Caco-2 (cell line): Measurements from ENCODE around the gene DAB1. TPM values are rescaled to one million over a fixed set of nuclear protein-coding genes. Genes with fewer than 3 reads are reported as not detected.

ENCODE experiments used
- BruUV-seq: library from RNA; stranded (reverse); fragments of 400-500 nt; replicated peaks from 2 replicates; lab custom pipeline; 2021; lab: Mats Ljungman, UMichigan
- CTCF ChIA-PET: fragments of 300-600 bp; sonication (Branson Sonifier 250); formaldehyde crosslinking; loops from one replicate; lab custom pipeline; 2022; ENCODE audit warnings: antibody characterized with exemption; lab: Charles Lee
- POLR2A ChIA-PET: fragments of 300-600 bp; sonication (Branson Sonifier 250); formaldehyde crosslinking; loops from one replicate; lab custom pipeline; 2022; ENCODE audit warnings: antibody characterized with exemption; lab: Charles Lee
- DNase-seq, 2 experiments: peaks; one replicate each; pipeline versions ENCODE4 v3.0.0 to v3.0.0-alpha.2; 2020 to 2022
- H3K27me3 ChIP-seq: replicated peaks from 2 replicates; pipeline ENCODE4 v1.6.0; 2011; ENCODE audit warnings: low read length; ENCODE audit not compliant: control insufficient read depth, insufficient read depth
- H3K36me3 ChIP-seq: 2 replicates; pipeline ENCODE4 v1.5.1; 2011; ENCODE audit warnings: low read length; ENCODE audit not compliant: control insufficient read depth, insufficient read depth
- H3K4me1 ChIP-seq: fragments of 250-450 bp; sonication (Bioruptor Pico); 2 replicates; pipeline ENCODE4 v1.5.1; 2020; ENCODE audit warnings: mild to moderate bottlenecking
- H3K4me3 ChIP-seq: 2 replicates; pipeline ENCODE4 v1.5.1; 2011; ENCODE audit warnings: low read depth, mild to moderate bottlenecking, control low read depth, low read length
- H3K9me3 ChIP-seq: fragments of 250-450 bp; sonication (Bioruptor Pico); 2 replicates; pipeline ENCODE4 v1.5.1; 2020; ENCODE audit warnings: mild to moderate bottlenecking, moderate library complexity
- H3K27ac Mint-ChIP-seq: one replicate; pipeline ENCODE4 v1.8.0; 2022; ENCODE audit warnings: mixed read lengths; ENCODE audit not compliant: unreplicated experiment
- H3K27me3 Mint-ChIP-seq: one replicate; pipeline ENCODE4 v1.8.0; 2022; ENCODE audit warnings: mixed read lengths; ENCODE audit not compliant: insufficient read depth, unreplicated experiment
- H3K36me3 Mint-ChIP-seq: one replicate; pipeline ENCODE4 v1.8.0; 2022; ENCODE audit warnings: mild to moderate bottlenecking, mixed read lengths; ENCODE audit not compliant: insufficient read depth, unreplicated experiment
- H3K4me1 Mint-ChIP-seq: one replicate; pipeline ENCODE4 v1.8.0; 2022; ENCODE audit warnings: low read depth, mixed read lengths; ENCODE audit not compliant: unreplicated experiment
- H3K4me3 Mint-ChIP-seq: one replicate; pipeline ENCODE4 v1.8.0; 2022; ENCODE audit warnings: mild to moderate bottlenecking, moderate library complexity, mixed read lengths; ENCODE audit not compliant: unreplicated experiment
- H3K9me3 Mint-ChIP-seq: one replicate; pipeline ENCODE4 v1.8.0; 2022; ENCODE audit warnings: mixed read lengths; ENCODE audit not compliant: unreplicated experiment
- CTCF ChIP-seq, 2 experiments: fragments of 200-600 bp in 1 of 2; IDR thresholded peaks; 1 replicate in 1 of 2; 2 replicates in 1 of 2; pipeline versions ENCODE4 v1.5.1 to v1.8.0; 2011 to 2022; ENCODE audit warnings: antibody characterized with exemption in 1 of 2, control low read depth in 1 of 2, inconsistent platforms in 1 of 2, low read depth in 1 of 2, low read length in 1 of 2, mild to moderate bottlenecking in 1 of 2, moderate library complexity in 1 of 2; ENCODE audit not compliant: insufficient read depth in 1 of 2, severe bottlenecking in 1 of 2, unreplicated experiment in 1 of 2
- intact Hi-C: fragments of 100-400 bp; cut with micrococcal nuclease; formaldehyde crosslinking; loops from one replicate; pipeline ENCODE4 v1.10.0; 2022; ENCODE audit not compliant: unreplicated experiment
- total RNA-seq: library from RNA; stranded (reverse); gene quantifications from 2 replicates; pipeline ENCODE4 v1.2.3, GENCODE V29; 2022

DAB1 gene
- total RNA-seq, 1 experiment from 2014 or later = 0.32 TPM

- Histone ChIP-seq H3K4me3 (no peak overlapping the region), H3K4me1 (peaks cover 20% of the 10 kb centered on the region), H3K9me3 (no peaks in the 10 kb centered on the region), H3K36me3 (no peaks in the 10 kb centered on the region), H3K27me3 (no peaks in the 10 kb centered on the region)
- CTCF ChIA-PET = no interaction called here
- POLR2A ChIA-PET = no interaction called here
- intact Hi-C loops = no loop called here
- DNase-seq = no peak
- no TSS peak for BruUV-seq
- H3K4me1 Mint-ChIP-seq = peaks cover 45% of the 10 kb centered on the region
- peak overlapping the region; percentile 40 for H3K27ac Mint-ChIP-seq
- H3K27me3 Mint-ChIP-seq = no peaks in the 10 kb centered on the region
- H3K9me3 Mint-ChIP-seq = no peaks in the 10 kb centered on the region
- no peak overlapping the region for H3K4me3 Mint-ChIP-seq
- no peak for TF ChIP-seq CTCF (IDR thresholded peaks at IDR 0.05; ENCODE audit: insufficient read depth in 1 of 2, low read depth in 1 of 2, low read length in 1 of 2, severe bottlenecking in 1 of 2, unreplicated experiment in 1 of 2)
- H3K36me3 Mint-ChIP-seq = no peaks in the 10 kb centered on the region
These were observed 260.1 kb downstream of the DAB1 start for GRCh38 chr1:57163789-57164188.

GRCh38 chr1:57163325-57163724, 260.5 kb downstream of the DAB1 start:
- Mint-ChIP-seq H3K4me3 (no peak overlapping the region), H3K27me3 (no peaks in the 10 kb centered on the region), H3K36me3 (no peaks in the 10 kb centered on the region), H3K27ac (peak overlapping the region; percentile 40), H3K4me1 (peaks cover 40% of the 10 kb centered on the region), H3K9me3 (no peaks in the 10 kb centered on the region)
- DNase-seq = no peak
- intact Hi-C loops = no loop called here
- Histone ChIP-seq H3K4me3 (no peak overlapping the region), H3K27me3 (no peaks in the 10 kb centered on the region), H3K4me1 (peaks cover 24% of the 10 kb centered on the region), H3K9me3 (no peaks in the 10 kb centered on the region), H3K36me3 (no peaks in the 10 kb centered on the region)
- CTCF ChIA-PET = no interaction called here
- POLR2A ChIA-PET = no interaction called here
- TF ChIP-seq CTCF (IDR thresholded peaks at IDR 0.05; ENCODE audit: insufficient read depth in 1 of 2, low read depth in 1 of 2, low read length in 1 of 2, severe bottlenecking in 1 of 2, unreplicated experiment in 1 of 2) = no peak
- no TSS peak for BruUV-seq

- Histone ChIP-seq H3K9me3 (no peaks in the 10 kb centered on the region), H3K4me3 (no peak overlapping the region), H3K27me3 (no peaks in the 10 kb centered on the region), H3K36me3 (no peaks in the 10 kb centered on the region), H3K4me1 (peaks cover 24% of the 10 kb centered on the region)
- DNase-seq = no peak
- H3K27me3 Mint-ChIP-seq = no peaks in the 10 kb centered on the region
- peak overlapping the region; percentile 40 for H3K27ac Mint-ChIP-seq
- intact Hi-C loops = no loop called here
- H3K36me3 Mint-ChIP-seq = no peaks in the 10 kb centered on the region
- no peak overlapping the region for H3K4me3 Mint-ChIP-seq
- peaks cover 37% of the 10 kb centered on the region for H3K4me1 Mint-ChIP-seq
- TF ChIP-seq CTCF (IDR thresholded peaks at IDR 0.05; ENCODE audit: insufficient read depth in 1 of 2, low read depth in 1 of 2, low read length in 1 of 2, severe bottlenecking in 1 of 2, unreplicated experiment in 1 of 2) = no peak
- POLR2A ChIA-PET = no interaction called here
- no TSS peak for BruUV-seq
- H3K9me3 Mint-ChIP-seq = no peaks in the 10 kb centered on the region
- CTCF ChIA-PET = no interaction called here
These were observed 261.1 kb downstream of the DAB1 start for GRCh38 chr1:57162607-57163261.
